ENCODE results near the gene TMEFF2.
A peak's percentile ranks its signal among the peaks of the same experiment; 100 is the strongest.

The TMEFF2 gene

GRCh38 chr2:192194866-192195547 lies at the start of gene TMEFF2:
TSS of gene TMEFF2 (minus strand) at chr2:192194933. CDS start at chr2:192194524, 409 bp downstream.
- TF ChIP-seq CTCF (IDR thresholded peaks at IDR 0.05; ENCODE audit: insufficient read depth, low read length, missing control alignments), result peak; percentile 36
- peak within 1 kb of the TSS; percentile 64 for H3K4me3 ChIP-seq (ENCODE audit: low read depth, low read length)
- POLR2A ChIA-PET, result no interaction called here
- no peak for DNase-seq (ENCODE audit: low read depth, low spot score)
- CTCF ChIA-PET, result interaction anchor here (0.8 to 6.1 kb wide), 12 partner anchors 9 to 642 kb away, joined by 3 to 67 read pairs (median 4); no protein-coding TSS in a partner anchor

- TF ChIP-seq CTCF (IDR thresholded peaks at IDR 0.05; ENCODE audit: insufficient read depth, low read length, missing control alignments), result no peak
- CTCF ChIA-PET, result interaction anchor here (0.9 to 1.2 kb wide), 3 partner anchors 23 to 49 kb away, joined by 3 to 4 read pairs (median 4); partner anchors contain the start of gene TMEFF2
- POLR2A ChIA-PET, result no interaction called here
- no peak for DNase-seq (ENCODE audit: low read depth, low spot score)
- H3K4me3 ChIP-seq (ENCODE audit: low read depth, low read length), result no peak overlapping the region
Observed at GRCh38 chr2:192243488-192243887, 48.8 kb upstream of the TMEFF2 start.

GRCh38 chr2:192236136-192236535 lies 41.4 kb upstream of the TMEFF2 start:
- CTCF ChIA-PET, result no interaction called here
- no peak overlapping the region for H3K4me3 ChIP-seq (ENCODE audit: low read depth, low read length)
- no peak for DNase-seq (ENCODE audit: low read depth, low spot score)
- no peak for TF ChIP-seq CTCF (IDR thresholded peaks at IDR 0.05; ENCODE audit: insufficient read depth, low read length, missing control alignments)
- POLR2A ChIA-PET, result no interaction called here

- CTCF ChIA-PET, result no interaction called here
- no peak for TF ChIP-seq CTCF (IDR thresholded peaks at IDR 0.05; ENCODE audit: insufficient read depth, low read length, missing control alignments)
- no peak for DNase-seq (ENCODE audit: low read depth, low spot score)
- no peak overlapping the region for H3K4me3 ChIP-seq (ENCODE audit: low read depth, low read length)
- POLR2A ChIA-PET, result no interaction called here
Observed at GRCh38 chr2:192230889-192231453, 36.2 kb upstream of the TMEFF2 start.

GRCh38 chr2:192228685-192229084 lies 34.0 kb upstream of the TMEFF2 start:
- POLR2A ChIA-PET, result no interaction called here
- CTCF ChIA-PET, result no interaction called here
- DNase-seq (ENCODE audit: low read depth, low spot score), result no peak
- TF ChIP-seq CTCF (IDR thresholded peaks at IDR 0.05; ENCODE audit: insufficient read depth, low read length, missing control alignments), result no peak
- H3K4me3 ChIP-seq (ENCODE audit: low read depth, low read length), result no peak overlapping the region

- ChIA-PET POLR2A (no interaction called here), CTCF (no interaction called here)
- TF ChIP-seq CTCF (IDR thresholded peaks at IDR 0.05; ENCODE audit: insufficient read depth, low read length, missing control alignments), result no peak
- no peak overlapping the region for H3K4me3 ChIP-seq (ENCODE audit: low read depth, low read length)
- no peak for DNase-seq (ENCODE audit: low read depth, low spot score)
Observed at GRCh38 chr2:192218970-192219369, 24.2 kb upstream of the TMEFF2 start.
